DMS153 treated with DMSO at 0.1 percent for 48 hours (cell line): ENCODE measurements around the gene CD300A.

Experiments used
- DNase-seq: peaks from one replicate; lab custom pipeline; 2025; ENCODE audit not compliant: unreplicated experiment; lab: John Stamatoyannopoulos, UW

The CD300A gene

GRCh38 chr17:74439691-74440567 is 26.5 kb upstream of the CD300A start:
- DNase-seq: no peak

- no peak for DNase-seq
Observed at GRCh38 chr17:74441537-74441936, 24.9 kb upstream of the CD300A start.

GRCh38 chr17:74442291-74442669 is 24.2 kb upstream of the CD300A start:
- DNase-seq: no peak

GRCh38 chr17:74442670-74443515 is 23.5 kb upstream of the CD300A start:
- DNase-seq: peak; percentile 82

- no peak for DNase-seq
Observed at GRCh38 chr17:74443516-74444296, 22.7 kb upstream of the CD300A start.

GRCh38 chr17:74444406-74444805 is 22.0 kb upstream of the CD300A start:
- no peak for DNase-seq

- DNase-seq: no peak
Observed at GRCh38 chr17:74445158-74445557, 21.3 kb upstream of the CD300A start.

GRCh38 chr17:74446551-74447500 is 19.6 kb upstream of the CD300A start:
- no peak for DNase-seq

GRCh38 chr17:74447628-74448159 is 18.7 kb upstream of the CD300A start:
- DNase-seq: no peak

GRCh38 chr17:74448756-74449155 is 17.7 kb upstream of the CD300A start:
- no peak for DNase-seq

GRCh38 chr17:74449306-74449705 is 17.1 kb upstream of the CD300A start:
- no peak for DNase-seq

- no peak for DNase-seq
Observed at GRCh38 chr17:74449773-74450172, 16.7 kb upstream of the CD300A start.

- no peak for DNase-seq
Observed at GRCh38 chr17:74450231-74450630, 16.2 kb upstream of the CD300A start.

- DNase-seq: no peak
Observed at GRCh38 chr17:74450925-74451403, 15.5 kb upstream of the CD300A start.

- DNase-seq: no peak
Observed at GRCh38 chr17:74451557-74451956, 14.9 kb upstream of the CD300A start.

GRCh38 chr17:74452033-74452840 is 14.2 kb upstream of the CD300A start:
- no peak for DNase-seq

- DNase-seq: no peak
Observed at GRCh38 chr17:74452841-74453661, 13.4 kb upstream of the CD300A start.

- no peak for DNase-seq
Observed at GRCh38 chr17:74453665-74454196, 12.7 kb upstream of the CD300A start.
